Testis (tissue), 3 donors: ENCODE data around the gene KCNQ1OT1. TPM values are rescaled to one million over a fixed set of nuclear protein-coding genes. Genes with fewer than 3 reads are reported as not detected.

ENCODE experiments used
- DNase-seq: peaks from one replicate; pipeline ENCODE4 v3.0.0-alpha.2; 2019
- H3K27ac ChIP-seq, 2 donors: fragments of 200-600 bp; sonication (generic); one replicate each; pipeline ENCODE4 v1.5.1; 2019
- H3K27me3 ChIP-seq: fragments of 200-600 bp; sonication (generic); one replicate; pipeline ENCODE4 v1.5.1; 2019
- H3K36me3 ChIP-seq: fragments of 200-600 bp; sonication (generic); one replicate; pipeline ENCODE4 v1.5.1; 2017; ENCODE audit warnings: low read depth; ENCODE audit errors: missing control alignments
- H3K4me1 ChIP-seq: fragments of 200-600 bp; sonication (generic); one replicate; pipeline ENCODE4 v1.5.1; 2019
- H3K4me3 ChIP-seq, 2 donors: fragments of 200-600 bp; sonication (generic); one replicate each; pipeline ENCODE4 v1.5.1; 2017 to 2019
- H3K9me3 ChIP-seq: fragments of 200-600 bp; sonication (generic); one replicate; pipeline ENCODE4 v1.5.1; 2017
- CTCF ChIP-seq, 3 experiments: fragments of 450-650 bp in 2 of 3; fragments of 200-600 bp in 1 of 3; sonication (generic) in 1 of 3; IDR thresholded peaks; one replicate each; pipeline ENCODE4 v1.5.1; 2016 to 2019; ENCODE audit warnings: antibody characterized with exemption in 3 of 3, mild to moderate bottlenecking in 2 of 3, moderate library complexity in 1 of 3
- POLR2A ChIP-seq: fragments of 450-650 bp; IDR thresholded peaks from one replicate; pipeline ENCODE4 v1.6.1; 2017; ENCODE audit warnings: antibody characterized with exemption, mild to moderate bottlenecking, moderate library complexity
- WGBS, 2 donors: methylation state at CpG; one replicate each; pipeline ENCODE4 v1.1.5; 2018; 5-methylcytosine and 5-hydroxymethylcytosine counted together
- intact Hi-C: fragments of 100-400 bp; cut with DNase I; formaldehyde crosslinking; loops from one replicate; pipeline ENCODE4 v1.15.1; 2023; ENCODE audit warnings: low total_unique reads
- polyA plus RNA-seq: library from polyadenylated mRNA; stranded (reverse); fragments of 350-450 nt; fragmentation: Illumina TruSeq; extraction: RNeasy Lipid Tissue Mini Kit (QIAGEN cat#74804); gene quantifications from one replicate; pipeline ENCODE4 v1.2.3, GENCODE V29; 2014; ENCODE audit warnings: low read depth, low replicate concordance; ENCODE audit not compliant: insufficient read depth
- total RNA-seq, 2 donors: library from RNA; depleted of rRNA; stranded (reverse); fragments of >200 nt; gene quantifications; one replicate each; pipeline ENCODE4 v1.2.3, GENCODE V29; 2016

The KCNQ1OT1 gene
- total and polyA plus RNA-seq, 3 donors from 2014 or later = 0.20 to 5.9 (median 4.0) TPM

GRCh38 chr11:2673871-2674471 is 25.8 kb downstream of the KCNQ1OT1 start:
- no peaks in the 10 kb centered on the region for H3K36me3 ChIP-seq
- peak; percentile 12 for DNase-seq
- H3K4me1 ChIP-seq = peaks cover 4% of the 10 kb centered on the region
- intact Hi-C loops = no loop called here
- H3K9me3 ChIP-seq = no peaks in the 10 kb centered on the region
- no peak overlapping the region for H3K4me3 ChIP-seq
- no peaks in the 10 kb centered on the region for H3K27me3 ChIP-seq
- H3K27ac ChIP-seq = no peak overlapping the region
- WGBS, 2 donors = 61 to 73% methylated on average over 14 to 16 of the region's 16 CpGs
- no peak for TF ChIP-seq CTCF (IDR thresholded peaks at IDR 0.05)
- TF ChIP-seq POLR2A = no peak

DNA sequence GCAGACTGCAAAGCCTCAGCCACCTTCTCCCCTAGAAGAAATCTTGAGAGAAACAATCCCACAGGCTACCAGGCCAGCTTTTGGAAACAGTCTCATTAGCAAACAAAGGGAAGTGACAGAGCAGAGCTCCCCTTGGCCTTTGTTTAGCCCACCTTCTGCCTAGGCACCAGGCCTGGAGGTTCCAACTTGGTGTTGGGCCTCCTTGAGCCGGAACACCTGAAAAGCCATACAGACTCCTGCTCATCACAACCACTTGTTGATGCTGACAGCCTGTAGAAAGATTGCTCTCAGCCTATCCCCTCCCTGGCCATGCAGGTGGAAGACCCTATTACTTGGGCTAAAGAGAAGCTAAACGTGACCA is 26.6 kb downstream of the KCNQ1OT1 start:
- no peaks in the 10 kb centered on the region for H3K27me3 ChIP-seq
- TF ChIP-seq CTCF (IDR thresholded peaks at IDR 0.05) (no peak), POLR2A (no peak)
- WGBS, 2 donors = 95 to 100% methylated on average over 2 of the region's 2 CpGs
- no peaks in the 10 kb centered on the region for H3K36me3 ChIP-seq
- peaks cover 4% of the 10 kb centered on the region for H3K4me1 ChIP-seq
- DNase-seq = peak; percentile 9
- H3K9me3 ChIP-seq = no peaks in the 10 kb centered on the region
- intact Hi-C loops = no loop called here
- no peak overlapping the region for H3K4me3 ChIP-seq
- H3K27ac ChIP-seq = no peak overlapping the region

- H3K4me1 ChIP-seq = peaks cover 4% of the 10 kb centered on the region
- WGBS, 2 donors = 93 to 94% methylated on average over 4 of the region's 4 CpGs
- no peaks in the 10 kb centered on the region for H3K27me3 ChIP-seq
- H3K27ac ChIP-seq = no peak overlapping the region
- TF ChIP-seq POLR2A (no peak), CTCF (IDR thresholded peaks at IDR 0.05) (no peak)
- intact Hi-C loops = no loop called here
- H3K36me3 ChIP-seq = no peaks in the 10 kb centered on the region
- peak; percentile 10 for DNase-seq
- H3K4me3 ChIP-seq = no peak overlapping the region
- H3K9me3 ChIP-seq = no peaks in the 10 kb centered on the region
Measured at GRCh38 chr11:2672553-2673249, 27.1 kb downstream of the KCNQ1OT1 start.

DNA sequence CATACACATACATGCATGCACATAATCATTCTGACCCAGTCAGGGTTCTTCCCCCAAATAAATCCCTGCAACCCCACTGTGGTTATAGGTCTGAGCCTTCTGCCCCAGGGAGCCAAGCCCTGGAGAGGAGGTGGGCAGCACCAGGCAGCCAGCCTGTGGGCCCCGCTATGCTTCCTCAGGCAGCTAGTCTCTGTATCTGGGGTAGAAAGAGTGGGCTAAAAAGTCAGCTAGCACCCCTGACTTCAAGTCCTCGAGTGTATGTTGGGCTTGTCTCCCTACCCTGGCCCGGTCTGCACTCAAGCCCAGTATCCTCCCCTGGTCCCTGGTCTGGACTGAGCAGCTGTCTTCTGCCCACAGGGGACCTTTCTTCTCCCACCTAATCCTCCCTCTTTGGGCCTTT is 28.0 kb downstream of the KCNQ1OT1 start:
- H3K27me3 ChIP-seq = no peaks in the 10 kb centered on the region
- peak; percentile 5 for DNase-seq
- no peaks in the 10 kb centered on the region for H3K9me3 ChIP-seq
- intact Hi-C loops = no loop called here
- H3K4me1 ChIP-seq = peaks cover 4% of the 10 kb centered on the region
- no peak overlapping the region for H3K27ac ChIP-seq
- 93 to 98% methylated on average over 2 to 3 of the region's 3 CpGs for WGBS, 2 donors
- H3K36me3 ChIP-seq = no peaks in the 10 kb centered on the region
- no peak overlapping the region for H3K4me3 ChIP-seq
- TF ChIP-seq POLR2A = no peak
- no peak for TF ChIP-seq CTCF (IDR thresholded peaks at IDR 0.05)
